Vagina (tissue), 2 donors: ENCODE data around the gene PLXNA3.

Experiments
- POLR2A ChIP-seq, 2 donors: fragments of 450-650 bp; IDR thresholded peaks; one replicate each; pipeline ENCODE4 v1.6.1; 2017; ENCODE audit warnings: antibody characterized with exemption in 2 of 2, mild to moderate bottlenecking in 2 of 2, moderate library complexity in 2 of 2
- POLR2AphosphoS5 ChIP-seq, 2 donors: sonication (generic); formaldehyde crosslinking; IDR thresholded peaks; one replicate each; pipeline ENCODE4 v1.9.0; 2017; ENCODE audit warnings: antibody characterized with exemption in 2 of 2, mild to moderate bottlenecking in 2 of 2, low read depth in 1 of 2; ENCODE audit not compliant: insufficient read depth in 1 of 2
- TF ChIP-seq, protein P1 (sequence below), 3 experiments: fragments of 450-650 bp in 2 of 3; fragments of 200-600 bp in 1 of 3; sonication (generic) in 1 of 3; IDR thresholded peaks; one replicate each; pipeline ENCODE4 v1.5.1; 2017 to 2019; ENCODE audit warnings: antibody characterized with exemption in 3 of 3, mild to moderate bottlenecking in 2 of 3, moderate library complexity in 2 of 3

DNA sequence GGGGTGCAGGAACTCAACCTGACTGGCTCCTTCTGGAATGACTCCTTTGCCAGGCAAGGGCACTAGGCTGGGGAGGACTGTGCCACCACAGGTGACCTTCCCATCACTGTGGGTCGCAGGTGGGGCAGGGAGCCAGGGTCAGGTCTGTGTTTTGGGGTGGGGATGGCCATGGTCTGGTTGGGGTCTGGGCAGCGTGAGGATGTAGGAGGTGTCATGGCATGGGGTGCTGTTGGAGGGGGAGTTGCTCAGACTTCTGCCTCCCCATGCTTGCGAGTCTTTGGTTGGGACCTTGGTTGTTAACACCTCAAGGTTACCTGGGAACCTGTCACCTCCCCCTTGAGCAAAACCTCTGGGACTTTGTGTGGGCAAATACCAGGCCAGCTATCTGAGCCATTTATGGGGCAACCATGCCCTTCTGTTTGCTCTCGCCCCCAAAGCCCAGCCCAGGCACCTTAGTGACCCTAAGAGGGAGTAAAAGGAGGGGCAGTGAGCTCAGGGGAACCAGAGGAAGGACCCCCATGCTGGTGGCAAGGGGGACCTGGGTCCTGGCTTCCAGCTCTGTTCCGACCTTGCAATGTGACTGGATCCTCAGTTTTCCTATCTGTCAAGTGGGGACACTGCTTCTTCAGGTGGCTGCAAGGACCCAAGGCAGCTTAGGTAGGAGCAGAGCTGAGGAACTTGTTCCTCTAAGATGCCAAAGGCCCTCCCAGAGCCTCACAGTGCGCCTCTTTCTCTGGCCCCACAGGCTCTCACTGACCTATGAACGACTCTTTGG lies 23.5 kb upstream of the PLXNA3 start:
- TF ChIP-seq, protein P1, sequence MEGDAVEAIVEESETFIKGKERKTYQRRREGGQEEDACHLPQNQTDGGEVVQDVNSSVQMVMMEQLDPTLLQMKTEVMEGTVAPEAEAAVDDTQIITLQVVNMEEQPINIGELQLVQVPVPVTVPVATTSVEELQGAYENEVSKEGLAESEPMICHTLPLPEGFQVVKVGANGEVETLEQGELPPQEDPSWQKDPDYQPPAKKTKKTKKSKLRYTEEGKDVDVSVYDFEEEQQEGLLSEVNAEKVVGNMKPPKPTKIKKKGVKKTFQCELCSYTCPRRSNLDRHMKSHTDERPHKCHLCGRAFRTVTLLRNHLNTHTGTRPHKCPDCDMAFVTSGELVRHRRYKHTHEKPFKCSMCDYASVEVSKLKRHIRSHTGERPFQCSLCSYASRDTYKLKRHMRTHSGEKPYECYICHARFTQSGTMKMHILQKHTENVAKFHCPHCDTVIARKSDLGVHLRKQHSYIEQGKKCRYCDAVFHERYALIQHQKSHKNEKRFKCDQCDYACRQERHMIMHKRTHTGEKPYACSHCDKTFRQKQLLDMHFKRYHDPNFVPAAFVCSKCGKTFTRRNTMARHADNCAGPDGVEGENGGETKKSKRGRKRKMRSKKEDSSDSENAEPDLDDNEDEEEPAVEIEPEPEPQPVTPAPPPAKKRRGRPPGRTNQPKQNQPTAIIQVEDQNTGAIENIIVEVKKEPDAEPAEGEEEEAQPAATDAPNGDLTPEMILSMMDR (IDR thresholded peaks at IDR 0.05), result no peak
- no peak for TF ChIP-seq POLR2AphosphoS5 (IDR thresholded peaks at IDR 0.05; ENCODE audit: insufficient read depth in 1 of 2, low read depth in 1 of 2)
- no peak for TF ChIP-seq POLR2A (IDR thresholded peaks at IDR 0.05)
